HEK293 (cell line): ENCODE data around the gene TNFSF4.

Experiments
- CTCF ChIA-PET: fragments of 350-600 bp; formaldehyde crosslinking; extraction: SDS; loops from one replicate; lab custom pipeline; 2021; ENCODE audit warnings: antibody characterized with exemption; lab: Yijun Ruan, JAX
- POLR2A ChIA-PET: fragments of 300-600 bp; formaldehyde crosslinking; extraction: SDS; loops from one replicate; lab custom pipeline; 2020; ENCODE audit warnings: antibody characterized with exemption, inconsistent platforms; lab: Yijun Ruan, JAX
- H3K27ac ChIP-seq: fragments of 200-500 bp; sonication (Bioruptor generic); 2 replicates; pipeline ENCODE4 v1.5.1; 2014; ENCODE audit warnings: low read depth, low read length, control low read depth, inconsistent platforms; ENCODE audit errors: extremely low read depth
- H3K36me3 ChIP-seq, 2 experiments: fragments of 200-500 bp in 1 of 2; sonication (Bioruptor generic) in 1 of 2; 1 replicate in 1 of 2; 2 replicates in 1 of 2; pipeline ENCODE4 v1.5.1; 2014 to 2017; ENCODE audit warnings: inconsistent platforms in 2 of 2, low read length in 2 of 2; ENCODE audit not compliant: control insufficient read depth in 2 of 2, insufficient read depth in 1 of 2
- H3K4me1 ChIP-seq: fragments of 200-500 bp; sonication (Bioruptor generic); 2 replicates; pipeline ENCODE4 v1.5.1; 2014; ENCODE audit warnings: mild to moderate bottlenecking, low read length, inconsistent platforms; ENCODE audit not compliant: control insufficient read depth, insufficient read depth
- H3K4me3 ChIP-seq: 2 replicates; pipeline ENCODE4 v1.5.1; 2011; ENCODE audit warnings: low read depth, mild to moderate bottlenecking, control low read depth, low read length, moderate library complexity
- H3K9me3 ChIP-seq: fragments of 200-500 bp; sonication (Bioruptor generic); 2 replicates; pipeline ENCODE4 v1.5.1; 2014; ENCODE audit warnings: low read depth, low read length, inconsistent platforms; ENCODE audit not compliant: control insufficient read depth, insufficient read depth
- GFI1B ChIP-seq: fragments of 450-650 bp; formaldehyde crosslinking; IDR thresholded peaks from 2 replicates; pipeline ENCODE4 v1.5.1; 2016; ENCODE audit warnings: missing biosample characterization, missing genetic modification characterization
- KLF10 ChIP-seq: fragments of 450-650 bp; IDR thresholded peaks from 2 replicates; pipeline ENCODE4 v1.5.1; 2018; ENCODE audit warnings: missing biosample characterization, mild to moderate bottlenecking, missing genetic modification characterization
- SP3 ChIP-seq: fragments of 450-650 bp; formaldehyde crosslinking; IDR thresholded peaks from 2 replicates; pipeline ENCODE4 v1.5.1; 2016; ENCODE audit warnings: missing biosample characterization, missing genetic modification characterization
- SP7 ChIP-seq: fragments of 450-650 bp; formaldehyde crosslinking; IDR thresholded peaks from 2 replicates; pipeline ENCODE4 v1.5.1; 2016; ENCODE audit warnings: missing biosample characterization, missing genetic modification characterization
- ZNF248 ChIP-seq: fragments of 450-650 bp; formaldehyde crosslinking; IDR thresholded peaks from 2 replicates; pipeline ENCODE4 v1.5.1; 2017; ENCODE audit warnings: missing biosample characterization, missing genetic modification characterization
- ZNF274 ChIP-seq, 2 experiments: fragments of 200-500 bp in 1 of 2; fragments of 450-650 bp in 1 of 2; sonication (Bioruptor generic) in 1 of 2; formaldehyde crosslinking in 1 of 2; IDR thresholded peaks; 2 replicates each; pipeline versions ENCODE4 v1.5.1 to v1.6.1; 2014 to 2016; ENCODE audit warnings: borderline replicate concordance in 1 of 2, inconsistent platforms in 1 of 2, low read length in 1 of 2, missing biosample characterization in 1 of 2, missing genetic modification characterization in 1 of 2
- ZNF354C ChIP-seq: fragments of 450-650 bp; formaldehyde crosslinking; IDR thresholded peaks from 2 replicates; pipeline ENCODE4 v1.5.1; 2016; ENCODE audit warnings: missing biosample characterization, missing genetic modification characterization, low read depth, borderline replicate concordance
- ZNF549 ChIP-seq: fragments of 450-650 bp; IDR thresholded peaks from 2 replicates; pipeline ENCODE4 v1.5.1; 2018; ENCODE audit warnings: missing biosample characterization, missing genetic modification characterization, mild to moderate bottlenecking, inconsistent platforms, moderate library complexity
- ZNF560 ChIP-seq: fragments of 450-650 bp; formaldehyde crosslinking; IDR thresholded peaks from 2 replicates; pipeline ENCODE4 v1.5.1; 2017; ENCODE audit warnings: missing biosample characterization, missing genetic modification characterization, borderline replicate concordance
- ZNF76 ChIP-seq: fragments of 450-650 bp; formaldehyde crosslinking; IDR thresholded peaks from 2 replicates; pipeline ENCODE4; 2016; ENCODE audit warnings: low read depth, missing biosample characterization, missing genetic modification characterization, borderline replicate concordance
- ZNF791 ChIP-seq: fragments of 450-650 bp; formaldehyde crosslinking; IDR thresholded peaks from 2 replicates; pipeline ENCODE4 v1.5.1; 2016; ENCODE audit warnings: missing biosample characterization, missing genetic modification characterization
- TF ChIP-seq, protein P1 (sequence below): fragments of 450-650 bp; IDR thresholded peaks from 2 replicates; pipeline ENCODE4 v1.5.1; 2018; ENCODE audit warnings: missing biosample characterization, missing genetic modification characterization
- TF ChIP-seq, protein P2 (sequence below): fragments of 450-650 bp; formaldehyde crosslinking; IDR thresholded peaks from 2 replicates; pipeline ENCODE4 v1.5.1; 2016; ENCODE audit warnings: missing biosample characterization, missing genetic modification characterization
- TF ChIP-seq, protein P3 (sequence below): fragments of 450-650 bp; formaldehyde crosslinking; IDR thresholded peaks from 2 replicates; pipeline ENCODE4 v1.5.1; 2016; ENCODE audit warnings: missing biosample characterization, missing genetic modification characterization
- TF ChIP-seq, protein P4 (sequence below): fragments of 450-650 bp; formaldehyde crosslinking; IDR thresholded peaks from 2 replicates; pipeline ENCODE4 v1.5.1; 2016; ENCODE audit warnings: missing biosample characterization, missing genetic modification characterization

Gene TNFSF4

DNA sequence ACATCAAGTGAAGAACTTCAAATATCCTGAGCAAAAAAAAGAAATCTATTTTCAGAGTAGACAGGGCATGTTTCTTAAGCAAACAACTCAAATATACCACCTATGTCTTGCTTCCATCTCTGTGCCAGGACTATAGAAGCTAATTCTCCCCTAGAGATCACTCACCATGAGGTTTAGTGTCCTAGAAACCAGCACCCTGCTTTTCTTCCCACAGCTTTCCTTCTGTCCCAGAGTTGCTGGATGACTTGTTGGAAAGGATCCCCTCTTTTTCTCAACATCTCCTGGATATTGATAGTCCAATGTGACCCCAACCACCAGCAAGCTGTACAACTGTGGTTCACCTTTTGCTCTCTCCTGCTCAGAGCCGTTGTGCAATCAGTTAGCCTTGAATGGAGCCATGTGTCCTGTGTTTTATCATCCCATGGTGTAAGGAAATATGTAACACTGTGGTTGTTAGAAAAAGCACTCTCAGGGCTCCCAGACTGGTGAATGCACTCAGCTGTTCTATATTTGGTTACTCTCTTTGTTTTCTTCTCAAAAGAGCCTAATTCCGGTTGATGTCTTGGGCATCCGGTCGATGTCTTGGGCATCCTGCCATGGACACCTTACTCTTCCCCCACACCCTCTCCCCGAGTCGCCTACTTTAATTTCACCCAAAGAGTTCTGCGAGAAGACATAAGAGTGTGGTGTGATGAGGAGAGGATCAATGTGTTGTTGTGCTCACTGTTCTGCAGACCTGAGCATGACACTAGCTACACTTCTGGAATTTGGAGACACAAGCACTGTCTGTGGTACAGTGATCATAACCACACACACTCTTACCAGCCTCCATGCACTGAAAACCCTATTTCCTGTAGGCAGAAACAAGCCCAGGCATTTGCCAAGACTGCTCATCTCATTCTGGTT is 1.7 kb downstream of the TNFSF4 start (continued):
- no peak for TF ChIP-seq ZNF549 (tag by site-specific recombination)
- TF ChIP-seq KLF10 (tag by site-specific recombination): no peak
- TF ChIP-seq ZNF560 (tag by site-specific recombination): no peak
- no peak for TF ChIP-seq SP3
- no peak for TF ChIP-seq ZNF354C
- TF ChIP-seq, protein P1, sequence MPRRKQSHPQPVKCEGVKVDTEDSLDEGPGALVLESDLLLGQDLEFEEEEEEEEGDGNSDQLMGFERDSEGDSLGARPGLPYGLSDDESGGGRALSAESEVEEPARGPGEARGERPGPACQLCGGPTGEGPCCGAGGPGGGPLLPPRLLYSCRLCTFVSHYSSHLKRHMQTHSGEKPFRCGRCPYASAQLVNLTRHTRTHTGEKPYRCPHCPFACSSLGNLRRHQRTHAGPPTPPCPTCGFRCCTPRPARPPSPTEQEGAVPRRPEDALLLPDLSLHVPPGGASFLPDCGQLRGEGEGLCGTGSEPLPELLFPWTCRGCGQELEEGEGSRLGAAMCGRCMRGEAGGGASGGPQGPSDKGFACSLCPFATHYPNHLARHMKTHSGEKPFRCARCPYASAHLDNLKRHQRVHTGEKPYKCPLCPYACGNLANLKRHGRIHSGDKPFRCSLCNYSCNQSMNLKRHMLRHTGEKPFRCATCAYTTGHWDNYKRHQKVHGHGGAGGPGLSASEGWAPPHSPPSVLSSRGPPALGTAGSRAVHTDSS: no peak
- TF ChIP-seq ZNF248 (tag by site-specific recombination): no peak
- TF ChIP-seq, protein P2, sequence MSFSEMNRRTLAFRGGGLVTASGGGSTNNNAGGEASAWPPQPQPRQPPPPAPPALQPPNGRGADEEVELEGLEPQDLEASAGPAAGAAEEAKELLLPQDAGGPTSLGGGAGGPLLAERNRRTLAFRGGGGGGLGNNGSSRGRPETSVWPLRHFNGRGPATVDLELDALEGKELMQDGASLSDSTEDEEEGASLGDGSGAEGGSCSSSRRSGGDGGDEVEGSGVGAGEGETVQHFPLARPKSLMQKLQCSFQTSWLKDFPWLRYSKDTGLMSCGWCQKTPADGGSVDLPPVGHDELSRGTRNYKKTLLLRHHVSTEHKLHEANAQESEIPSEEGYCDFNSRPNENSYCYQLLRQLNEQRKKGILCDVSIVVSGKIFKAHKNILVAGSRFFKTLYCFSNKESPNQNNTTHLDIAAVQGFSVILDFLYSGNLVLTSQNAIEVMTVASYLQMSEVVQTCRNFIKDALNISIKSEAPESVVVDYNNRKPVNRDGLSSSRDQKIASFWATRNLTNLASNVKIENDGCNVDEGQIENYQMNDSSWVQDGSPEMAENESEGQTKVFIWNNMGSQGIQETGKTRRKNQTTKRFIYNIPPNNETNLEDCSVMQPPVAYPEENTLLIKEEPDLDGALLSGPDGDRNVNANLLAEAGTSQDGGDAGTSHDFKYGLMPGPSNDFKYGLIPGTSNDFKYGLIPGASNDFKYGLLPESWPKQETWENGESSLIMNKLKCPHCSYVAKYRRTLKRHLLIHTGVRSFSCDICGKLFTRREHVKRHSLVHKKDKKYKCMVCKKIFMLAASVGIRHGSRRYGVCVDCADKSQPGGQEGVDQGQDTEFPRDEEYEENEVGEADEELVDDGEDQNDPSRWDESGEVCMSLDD (tag by site-specific recombination): no peak
- TF ChIP-seq ZNF274 (IDR thresholded peaks at IDR 0.05; ENCODE audit: low read length): no peak
- TF ChIP-seq ZNF274 (tag by site-specific recombination; IDR thresholded peaks at IDR 0.05; ENCODE audit: borderline replicate concordance): no peak
- TF ChIP-seq, protein P3, sequence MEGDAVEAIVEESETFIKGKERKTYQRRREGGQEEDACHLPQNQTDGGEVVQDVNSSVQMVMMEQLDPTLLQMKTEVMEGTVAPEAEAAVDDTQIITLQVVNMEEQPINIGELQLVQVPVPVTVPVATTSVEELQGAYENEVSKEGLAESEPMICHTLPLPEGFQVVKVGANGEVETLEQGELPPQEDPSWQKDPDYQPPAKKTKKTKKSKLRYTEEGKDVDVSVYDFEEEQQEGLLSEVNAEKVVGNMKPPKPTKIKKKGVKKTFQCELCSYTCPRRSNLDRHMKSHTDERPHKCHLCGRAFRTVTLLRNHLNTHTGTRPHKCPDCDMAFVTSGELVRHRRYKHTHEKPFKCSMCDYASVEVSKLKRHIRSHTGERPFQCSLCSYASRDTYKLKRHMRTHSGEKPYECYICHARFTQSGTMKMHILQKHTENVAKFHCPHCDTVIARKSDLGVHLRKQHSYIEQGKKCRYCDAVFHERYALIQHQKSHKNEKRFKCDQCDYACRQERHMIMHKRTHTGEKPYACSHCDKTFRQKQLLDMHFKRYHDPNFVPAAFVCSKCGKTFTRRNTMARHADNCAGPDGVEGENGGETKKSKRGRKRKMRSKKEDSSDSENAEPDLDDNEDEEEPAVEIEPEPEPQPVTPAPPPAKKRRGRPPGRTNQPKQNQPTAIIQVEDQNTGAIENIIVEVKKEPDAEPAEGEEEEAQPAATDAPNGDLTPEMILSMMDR (tag by site-specific recombination): no peak
- TF ChIP-seq, all 188 proteins: peak for 0

DNA sequence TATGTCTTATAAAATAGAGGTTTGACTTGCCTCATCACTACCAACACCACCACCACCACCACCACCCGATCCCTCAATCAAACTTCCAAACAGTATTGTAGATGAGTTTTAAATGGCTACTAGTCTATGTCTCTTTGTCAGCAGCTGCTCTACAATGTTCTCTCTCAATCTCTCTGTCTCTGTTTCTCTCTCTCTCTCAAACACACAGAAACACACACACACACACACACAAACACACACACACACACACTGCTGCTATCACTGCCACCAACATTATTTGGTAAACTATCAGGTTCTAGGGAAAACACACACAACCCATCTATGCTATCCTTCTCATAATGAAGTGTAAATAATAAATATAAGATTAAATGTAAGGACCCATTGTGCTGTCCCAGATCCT is 2.4 kb downstream of the TNFSF4 start:
- POLR2A ChIA-PET: no interaction called here

More for the DNA sequence above, 2.4 kb downstream of the TNFSF4 start:
- CTCF ChIA-PET: interaction anchor here (0.6 to 8.3 kb wide), 4 partner anchors 380 to 677 kb away, joined by 3 to 162 read pairs (median 82); no protein-coding TSS in a partner anchor
- Histone ChIP-seq H3K4me3 (no peak overlapping the region), H3K4me1 (no peaks in the 10 kb centered on the region), H3K36me3 (no peaks in the 10 kb centered on the region), H3K27ac (no peak overlapping the region), H3K9me3 (no peaks in the 10 kb centered on the region)
- TF ChIP-seq ZNF791 (tag by site-specific recombination) (no peak), GFI1B (tag by site-specific recombination) (no peak), ZNF76 (no peak), SP7 (tag by site-specific recombination) (no peak)
- TF ChIP-seq, protein P4, sequence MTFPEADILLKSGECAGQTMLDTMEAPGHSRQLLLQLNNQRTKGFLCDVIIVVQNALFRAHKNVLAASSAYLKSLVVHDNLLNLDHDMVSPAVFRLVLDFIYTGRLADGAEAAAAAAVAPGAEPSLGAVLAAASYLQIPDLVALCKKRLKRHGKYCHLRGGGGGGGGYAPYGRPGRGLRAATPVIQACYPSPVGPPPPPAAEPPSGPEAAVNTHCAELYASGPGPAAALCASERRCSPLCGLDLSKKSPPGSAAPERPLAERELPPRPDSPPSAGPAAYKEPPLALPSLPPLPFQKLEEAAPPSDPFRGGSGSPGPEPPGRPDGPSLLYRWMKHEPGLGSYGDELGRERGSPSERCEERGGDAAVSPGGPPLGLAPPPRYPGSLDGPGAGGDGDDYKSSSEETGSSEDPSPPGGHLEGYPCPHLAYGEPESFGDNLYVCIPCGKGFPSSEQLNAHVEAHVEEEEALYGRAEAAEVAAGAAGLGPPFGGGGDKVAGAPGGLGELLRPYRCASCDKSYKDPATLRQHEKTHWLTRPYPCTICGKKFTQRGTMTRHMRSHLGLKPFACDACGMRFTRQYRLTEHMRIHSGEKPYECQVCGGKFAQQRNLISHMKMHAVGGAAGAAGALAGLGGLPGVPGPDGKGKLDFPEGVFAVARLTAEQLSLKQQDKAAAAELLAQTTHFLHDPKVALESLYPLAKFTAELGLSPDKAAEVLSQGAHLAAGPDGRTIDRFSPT (tag by site-specific recombination): no peak
